GM23338 (cell line): ENCODE measurements around the gene CREB3L2. TPM values are rescaled to one million over a fixed set of nuclear protein-coding genes. Genes with fewer than 3 reads are reported as not detected.

ENCODE experiments used
- ATAC-seq: fragments of 200-7000 bp; cut with Tn5 transposase; 3 replicates; pipeline ENCODE4 v1.9.1; 2020
- DNase-seq: peaks from one replicate; pipeline ENCODE4 v3.0.0-alpha.2; 2015; ENCODE audit warnings: low spot score
- H2AFZ ChIP-seq: fragments of 200-600 bp; sonication (generic); 2 replicates; pipeline ENCODE4 v1.8.0; 2016; ENCODE audit warnings: antibody characterized with exemption, mild to moderate bottlenecking, moderate library complexity
- H3F3A ChIP-seq: fragments of 200-600 bp; sonication (generic); replicated peaks from 2 replicates; pipeline ENCODE4 v1.8.0; 2017; ENCODE audit warnings: antibody characterized with exemption, mixed run types, low read depth
- H3K27ac ChIP-seq: fragments of 200-600 bp; sonication (generic); 2 replicates; pipeline ENCODE4 v1.6.1; 2016; ENCODE audit warnings: low read depth
- H3K27me3 ChIP-seq: fragments of 200-600 bp; sonication (generic); 2 replicates; pipeline ENCODE4 v1.8.0; 2016; ENCODE audit warnings: mild to moderate bottlenecking, mixed run types, moderate library complexity; ENCODE audit not compliant: insufficient read depth
- H3K36me3 ChIP-seq: fragments of 200-600 bp; sonication (generic); 2 replicates; pipeline ENCODE4 v1.8.0; 2016; ENCODE audit warnings: mild to moderate bottlenecking; ENCODE audit not compliant: insufficient read depth
- H3K4me1 ChIP-seq: fragments of 200-600 bp; sonication (generic); 2 replicates; pipeline ENCODE4 v1.8.0; 2016; ENCODE audit warnings: mild to moderate bottlenecking, moderate library complexity; ENCODE audit not compliant: insufficient read depth
- H3K4me2 ChIP-seq: fragments of 200-600 bp; sonication (generic); 2 replicates; pipeline ENCODE4 v1.7.1; 2017; ENCODE audit warnings: mixed run types
- H3K4me3 ChIP-seq: fragments of 200-600 bp; sonication (generic); 2 replicates; pipeline ENCODE4 v1.6.1; 2016; ENCODE audit warnings: mixed run types
- H3K79me2 ChIP-seq: fragments of 200-600 bp; sonication (generic); replicated peaks from 2 replicates; pipeline ENCODE4 v1.8.0; 2017; ENCODE audit warnings: mild to moderate bottlenecking; ENCODE audit not compliant: insufficient read depth
- H3K9me2 ChIP-seq: fragments of 200-600 bp; sonication (generic); 2 replicates; pipeline ENCODE4 v1.8.0; 2017; ENCODE audit not compliant: insufficient read depth
- H4K20me1 ChIP-seq: fragments of 200-600 bp; sonication (generic); replicated peaks from 2 replicates; pipeline ENCODE4 v1.8.0; 2017; ENCODE audit warnings: mild to moderate bottlenecking; ENCODE audit not compliant: insufficient read depth
- H3K27ac Mint-ChIP-seq: 2 replicates; pipeline ENCODE4 v1.8.0; 2020; ENCODE audit warnings: inconsistent platforms, mild to moderate bottlenecking, moderate library complexity, mixed read lengths
- H3K27me3 Mint-ChIP-seq: 3 replicates; pipeline ENCODE4 v1.8.0; 2022; ENCODE audit warnings: low read depth, mild to moderate bottlenecking, moderate library complexity, mixed read lengths, inconsistent platforms; ENCODE audit not compliant: insufficient read depth, poor library complexity
- H3K36me3 Mint-ChIP-seq: 3 replicates; pipeline ENCODE4 v1.8.0; 2021; ENCODE audit warnings: low read depth, mild to moderate bottlenecking, inconsistent platforms, moderate library complexity, mixed read lengths
- H3K4me1 Mint-ChIP-seq: 3 replicates; pipeline ENCODE4 v1.8.0; 2020; ENCODE audit warnings: mild to moderate bottlenecking, inconsistent platforms, mixed read lengths
- H3K4me3 Mint-ChIP-seq: 3 replicates; pipeline ENCODE4 v1.8.0; 2021; ENCODE audit warnings: moderate library complexity, mild to moderate bottlenecking, inconsistent platforms, mixed read lengths
- H3K9me3 Mint-ChIP-seq: 3 replicates; pipeline ENCODE4 v1.8.0; 2020; ENCODE audit warnings: moderate library complexity, mild to moderate bottlenecking, inconsistent platforms, mixed read lengths
- CREB1 ChIP-seq: fragments of 250-450 bp; sonication (Bioruptor Pico); IDR thresholded peaks from 2 replicates; pipeline ENCODE4 v1.5.0; 2020; ENCODE audit warnings: low read depth, mild to moderate bottlenecking, moderate library complexity
- EZH2 ChIP-seq: fragments of 200-600 bp; sonication (generic); IDR thresholded peaks from one replicate; pipeline ENCODE4 v1.8.0; 2017; ENCODE audit warnings: antibody characterized with exemption, mild to moderate bottlenecking, low read depth; ENCODE audit not compliant: unreplicated experiment
- EZH2phosphoT487 ChIP-seq: fragments of 200-600 bp; sonication (generic); IDR thresholded peaks from one replicate; pipeline ENCODE4 v1.8.1; 2018; ENCODE audit warnings: antibody characterized with exemption; ENCODE audit not compliant: unreplicated experiment
- JUNB ChIP-seq: IDR thresholded peaks from one replicate; pipeline ENCODE4 v1.6.1; 2016; ENCODE audit warnings: antibody characterized with exemption; ENCODE audit not compliant: unreplicated experiment
- NANOG ChIP-seq: IDR thresholded peaks from 2 replicates; pipeline ENCODE4 v1.6.1; 2016; ENCODE audit warnings: antibody characterized with exemption, borderline replicate concordance
- POLR2AphosphoS5 ChIP-seq: IDR thresholded peaks from 2 replicates; pipeline ENCODE4 v1.6.1; 2016; ENCODE audit warnings: antibody characterized with exemption, low read depth
- STAT1 ChIP-seq: IDR thresholded peaks from one replicate; pipeline ENCODE4 v1.6.1; 2016; ENCODE audit warnings: antibody characterized with exemption; ENCODE audit not compliant: unreplicated experiment
- ZNF114 ChIP-seq: fragments of 250-450 bp; sonication (Bioruptor Pico); IDR thresholded peaks from 2 replicates; pipeline ENCODE4 v1.5.0; 2020; ENCODE audit warnings: mild to moderate bottlenecking, moderate library complexity
- ZNF331 ChIP-seq: fragments of 250-450 bp; sonication (Bioruptor Pico); IDR thresholded peaks from 2 replicates; pipeline ENCODE4 v1.5.0; 2020; ENCODE audit warnings: low read depth, mild to moderate bottlenecking, moderate library complexity
- polyA plus RNA-seq: library from polyadenylated mRNA; unstranded; fragments of >200 nt; fragmentation: Nextera tagmentation; extraction: Ambion mirVana; gene quantifications from 2 replicates; pipeline ENCODE4 v1.2.1, GENCODE V29; 2016
- total RNA-seq: library from RNA; depleted of rRNA; stranded (reverse); fragments of >200 nt; shearing (Covaris generic); gene quantifications from 2 replicates; pipeline ENCODE4 v1.2.3, GENCODE V29; 2014
- TF ChIP-seq, protein P1 (sequence below): IDR thresholded peaks from 2 replicates; pipeline ENCODE4 v1.6.1; 2016; ENCODE audit warnings: antibody characterized with exemption
- TF ChIP-seq, protein P2 (sequence below): fragments of 250-450 bp; sonication (Bioruptor Pico); IDR thresholded peaks from 2 replicates; pipeline ENCODE4 v1.5.0; 2020; ENCODE audit warnings: mild to moderate bottlenecking, moderate library complexity
- TF ChIP-seq, protein P3 (sequence below), 2 experiments: fragments of 200-600 bp in 1 of 2; sonication (generic) in 1 of 2; conservative IDR thresholded peaks; 2 replicates each; pipeline versions ENCODE4 v1.5.1 to v1.6.1; 2016 to 2017; ENCODE audit warnings: antibody characterized with exemption in 2 of 2, low read depth in 2 of 2, mild to moderate bottlenecking in 2 of 2, moderate library complexity in 1 of 2

The CREB3L2 gene
- total and polyA plus RNA-seq, 2 experiments from 2014 or later: 14.5 to 27.1 TPM

- TF ChIP-seq, protein P1, sequence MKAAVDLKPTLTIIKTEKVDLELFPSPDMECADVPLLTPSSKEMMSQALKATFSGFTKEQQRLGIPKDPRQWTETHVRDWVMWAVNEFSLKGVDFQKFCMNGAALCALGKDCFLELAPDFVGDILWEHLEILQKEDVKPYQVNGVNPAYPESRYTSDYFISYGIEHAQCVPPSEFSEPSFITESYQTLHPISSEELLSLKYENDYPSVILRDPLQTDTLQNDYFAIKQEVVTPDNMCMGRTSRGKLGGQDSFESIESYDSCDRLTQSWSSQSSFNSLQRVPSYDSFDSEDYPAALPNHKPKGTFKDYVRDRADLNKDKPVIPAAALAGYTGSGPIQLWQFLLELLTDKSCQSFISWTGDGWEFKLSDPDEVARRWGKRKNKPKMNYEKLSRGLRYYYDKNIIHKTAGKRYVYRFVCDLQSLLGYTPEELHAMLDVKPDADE: no peak
- TF ChIP-seq JUNB (no peak), STAT1 (no peak), EZH2phosphoT487 (no peak), CREB1 (CRISPR knock-in tag) (no peak), NANOG (no peak), EZH2 (no peak)
- TF ChIP-seq, protein P2, sequence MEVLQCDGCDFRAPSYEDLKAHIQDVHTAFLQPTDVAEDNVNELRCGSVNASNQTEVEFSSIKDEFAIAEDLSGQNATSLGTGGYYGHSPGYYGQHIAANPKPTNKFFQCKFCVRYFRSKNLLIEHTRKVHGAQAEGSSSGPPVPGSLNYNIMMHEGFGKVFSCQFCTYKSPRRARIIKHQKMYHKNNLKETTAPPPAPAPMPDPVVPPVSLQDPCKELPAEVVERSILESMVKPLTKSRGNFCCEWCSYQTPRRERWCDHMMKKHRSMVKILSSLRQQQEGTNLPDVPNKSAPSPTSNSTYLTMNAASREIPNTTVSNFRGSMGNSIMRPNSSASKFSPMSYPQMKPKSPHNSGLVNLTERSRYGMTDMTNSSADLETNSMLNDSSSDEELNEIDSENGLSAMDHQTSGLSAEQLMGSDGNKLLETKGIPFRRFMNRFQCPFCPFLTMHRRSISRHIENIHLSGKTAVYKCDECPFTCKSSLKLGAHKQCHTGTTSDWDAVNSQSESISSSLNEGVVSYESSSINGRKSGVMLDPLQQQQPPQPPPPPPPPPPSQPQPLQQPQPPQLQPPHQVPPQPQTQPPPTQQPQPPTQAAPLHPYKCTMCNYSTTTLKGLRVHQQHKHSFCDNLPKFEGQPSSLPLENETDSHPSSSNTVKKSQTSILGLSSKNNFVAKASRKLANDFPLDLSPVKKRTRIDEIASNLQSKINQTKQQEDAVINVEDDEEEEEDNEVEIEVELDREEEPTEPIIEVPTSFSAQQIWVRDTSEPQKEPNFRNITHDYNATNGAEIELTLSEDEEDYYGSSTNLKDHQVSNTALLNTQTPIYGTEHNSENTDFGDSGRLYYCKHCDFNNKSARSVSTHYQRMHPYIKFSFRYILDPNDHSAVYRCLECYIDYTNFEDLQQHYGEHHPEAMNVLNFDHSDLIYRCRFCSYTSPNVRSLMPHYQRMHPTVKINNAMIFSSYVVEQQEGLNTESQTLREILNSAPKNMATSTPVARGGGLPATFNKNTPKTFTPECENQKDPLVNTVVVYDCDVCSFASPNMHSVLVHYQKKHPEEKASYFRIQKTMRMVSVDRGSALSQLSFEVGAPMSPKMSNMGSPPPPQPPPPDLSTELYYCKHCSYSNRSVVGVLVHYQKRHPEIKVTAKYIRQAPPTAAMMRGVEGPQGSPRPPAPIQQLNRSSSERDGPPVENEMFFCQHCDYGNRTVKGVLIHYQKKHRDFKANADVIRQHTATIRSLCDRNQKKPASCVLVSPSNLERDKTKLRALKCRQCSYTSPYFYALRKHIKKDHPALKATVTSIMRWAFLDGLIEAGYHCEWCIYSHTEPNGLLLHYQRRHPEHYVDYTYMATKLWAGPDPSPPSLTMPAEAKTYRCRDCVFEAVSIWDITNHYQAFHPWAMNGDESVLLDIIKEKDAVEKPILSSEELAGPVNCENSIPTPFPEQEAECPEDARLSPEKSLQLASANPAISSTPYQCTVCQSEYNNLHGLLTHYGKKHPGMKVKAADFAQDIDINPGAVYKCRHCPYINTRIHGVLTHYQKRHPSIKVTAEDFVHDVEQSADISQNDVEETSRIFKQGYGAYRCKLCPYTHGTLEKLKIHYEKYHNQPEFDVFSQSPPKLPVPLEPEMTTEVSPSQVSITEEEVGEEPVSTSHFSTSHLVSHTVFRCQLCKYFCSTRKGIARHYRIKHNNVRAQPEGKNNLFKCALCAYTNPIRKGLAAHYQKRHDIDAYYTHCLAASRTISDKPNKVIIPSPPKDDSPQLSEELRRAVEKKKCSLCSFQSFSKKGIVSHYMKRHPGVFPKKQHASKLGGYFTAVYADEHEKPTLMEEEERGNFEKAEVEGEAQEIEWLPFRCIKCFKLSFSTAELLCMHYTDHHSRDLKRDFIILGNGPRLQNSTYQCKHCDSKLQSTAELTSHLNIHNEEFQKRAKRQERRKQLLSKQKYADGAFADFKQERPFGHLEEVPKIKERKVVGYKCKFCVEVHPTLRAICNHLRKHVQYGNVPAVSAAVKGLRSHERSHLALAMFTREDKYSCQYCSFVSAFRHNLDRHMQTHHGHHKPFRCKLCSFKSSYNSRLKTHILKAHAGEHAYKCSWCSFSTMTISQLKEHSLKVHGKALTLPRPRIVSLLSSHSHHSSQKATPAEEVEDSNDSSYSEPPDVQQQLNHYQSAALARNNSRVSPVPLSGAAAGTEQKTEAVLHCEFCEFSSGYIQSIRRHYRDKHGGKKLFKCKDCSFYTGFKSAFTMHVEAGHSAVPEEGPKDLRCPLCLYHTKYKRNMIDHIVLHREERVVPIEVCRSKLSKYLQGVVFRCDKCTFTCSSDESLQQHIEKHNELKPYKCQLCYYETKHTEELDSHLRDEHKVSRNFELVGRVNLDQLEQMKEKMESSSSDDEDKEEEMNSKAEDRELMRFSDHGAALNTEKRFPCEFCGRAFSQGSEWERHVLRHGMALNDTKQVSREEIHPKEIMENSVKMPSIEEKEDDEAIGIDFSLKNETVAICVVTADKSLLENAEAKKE (CRISPR knock-in tag): no peak
Observed at GRCh38 chr7:137838706-137839315, 163.1 kb downstream of the CREB3L2 start (continued).

- Mint-ChIP-seq H3K27me3 (peaks cover 5% of the 10 kb centered on the region), H3K27ac (no peak overlapping the region), H3K9me3 (peaks cover 29% of the 10 kb centered on the region), H3K4me1 (peaks cover 33% of the 10 kb centered on the region), H3K36me3 (peaks cover 14% of the 10 kb centered on the region), H3K4me3 (no peak overlapping the region)
- Histone ChIP-seq H3F3A (0 out of 2 replicates have a peak, but pooled peaks cover 11% of the 10 kb centered on the region), H2AFZ (no peak overlapping the region), H3K27ac (no peak overlapping the region), H4K20me1 (no peaks in the 10 kb centered on the region), H3K27me3 (no peaks in the 10 kb centered on the region), H3K79me2 (no peaks in the 10 kb centered on the region), H3K4me2 (no peak overlapping the region), H3K4me3 (no peak overlapping the region), H3K36me3 (peaks cover 6% of the 10 kb centered on the region; the same call in 1 of the 2 replicates), H3K9me2 (peaks cover 5% of the 10 kb centered on the region), H3K4me1 (peaks cover 31% of the 10 kb centered on the region)
- ATAC-seq (no peak), DNase-seq (no peak)
- TF ChIP-seq, protein P1: no peak
- no peak for TF ChIP-seq POLR2AphosphoS5
- no peak for TF ChIP-seq STAT1
- no peak for TF ChIP-seq EZH2
- TF ChIP-seq, protein P3, sequence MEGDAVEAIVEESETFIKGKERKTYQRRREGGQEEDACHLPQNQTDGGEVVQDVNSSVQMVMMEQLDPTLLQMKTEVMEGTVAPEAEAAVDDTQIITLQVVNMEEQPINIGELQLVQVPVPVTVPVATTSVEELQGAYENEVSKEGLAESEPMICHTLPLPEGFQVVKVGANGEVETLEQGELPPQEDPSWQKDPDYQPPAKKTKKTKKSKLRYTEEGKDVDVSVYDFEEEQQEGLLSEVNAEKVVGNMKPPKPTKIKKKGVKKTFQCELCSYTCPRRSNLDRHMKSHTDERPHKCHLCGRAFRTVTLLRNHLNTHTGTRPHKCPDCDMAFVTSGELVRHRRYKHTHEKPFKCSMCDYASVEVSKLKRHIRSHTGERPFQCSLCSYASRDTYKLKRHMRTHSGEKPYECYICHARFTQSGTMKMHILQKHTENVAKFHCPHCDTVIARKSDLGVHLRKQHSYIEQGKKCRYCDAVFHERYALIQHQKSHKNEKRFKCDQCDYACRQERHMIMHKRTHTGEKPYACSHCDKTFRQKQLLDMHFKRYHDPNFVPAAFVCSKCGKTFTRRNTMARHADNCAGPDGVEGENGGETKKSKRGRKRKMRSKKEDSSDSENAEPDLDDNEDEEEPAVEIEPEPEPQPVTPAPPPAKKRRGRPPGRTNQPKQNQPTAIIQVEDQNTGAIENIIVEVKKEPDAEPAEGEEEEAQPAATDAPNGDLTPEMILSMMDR (conservative IDR thresholded peaks at IDR 0.05; ENCODE audit: low read depth in 2 of 2): no peak
- TF ChIP-seq ZNF331 (CRISPR knock-in tag): no peak
- TF ChIP-seq EZH2phosphoT487: no peak
- TF ChIP-seq ZNF114 (CRISPR knock-in tag): no peak
- TF ChIP-seq CREB1 (CRISPR knock-in tag): no peak
Observed at GRCh38 chr7:137836541-137836940, 165.3 kb downstream of the CREB3L2 start.
